Glomerular endothelial cell (primary cell): ENCODE data around the gene NPIPA3. TPM values are rescaled to one million over a fixed set of nuclear protein-coding genes. Genes with fewer than 3 reads are reported as not detected.
"Not testable (repeated sequence)": the region's sequence is repeated elsewhere in the genome, so short reads cannot be mapped to it uniquely, and the experiment has no call there.

ENCODE experiments used
- DNase-seq: peaks from one replicate; pipeline ENCODE4 v3.0.0-alpha.2; 2011; ENCODE audit warnings: low read depth, low spot score; ENCODE audit errors: extremely low read depth
- total RNA-seq: library from RNA; depleted of rRNA; stranded (reverse); fragments of >200 nt; gene quantifications from 2 replicates; pipeline ENCODE4 v1.2.3, GENCODE V29; 2015

NPIPA3 gene
- total RNA-seq, 1 donor from 2014 or later: 4.0 TPM

- not testable (repeated sequence) for DNase-seq
These were observed 38.6 kb downstream of the NPIPA3 start for GRCh38 chr16:14741794-14742193.

- not testable (repeated sequence) for DNase-seq
These were observed 39.3 kb downstream of the NPIPA3 start, which contains the start of gene NPIPA2 for GRCh38 chr16:14742273-14743128. Gene NPIPA2 (plus strand): TSS chr16:14742533. CDS start chr16:14748066, 5,533 bp downstream.

GRCh38 chr16:14773654-14774053 is 70.4 kb downstream of the NPIPA3 start:
- not testable (repeated sequence) for DNase-seq

- not testable (repeated sequence) for DNase-seq
These were observed 72.4 kb downstream of the NPIPA3 start for GRCh38 chr16:14775624-14776023.

Other genes starting within 250 kb of the NPIPA3 start
- 21.6 and 24.6 TPM in 2 replicates for gene PARN, start 73.2 kb upstream of the NPIPA3 start, total RNA-seq
- 84.2 and 129 TPM in 2 replicates for gene BFAR, start 70.5 kb upstream of the NPIPA3 start, total RNA-seq
- not detected in 2 replicates for gene PLA2G10, start 9.1 kb upstream of the NPIPA3 start, total RNA-seq
- gene NPIPA2, start 39.1 kb downstream of the NPIPA3 start, total RNA-seq: 0.47 and 5.0 TPM in 2 replicates
- 152 and 196 TPM in 2 replicates for gene NOMO1, start 130.3 kb downstream of the NPIPA3 start, total RNA-seq
- gene NPIPA1, start 234.0 kb downstream of the NPIPA3 start, total RNA-seq: 21.6 and 34.2 TPM in 2 replicates